HepG2 (cell line): Measurements from ENCODE around the gene CLIC1. TPM values are rescaled to one million over a fixed set of nuclear protein-coding genes. Genes with fewer than 3 reads are reported as not detected.

ENCODE experiments used
- AKAP8 ChIP-seq: sonication (generic); formaldehyde crosslinking; IDR thresholded peaks from 2 replicates; pipeline ENCODE4 v1.5.1; 2020; ENCODE audit warnings: mild to moderate bottlenecking, missing genetic modification reagents
- DZIP1 ChIP-seq: sonication (generic); formaldehyde crosslinking; IDR thresholded peaks from 2 replicates; pipeline ENCODE4 v1.5.0; 2020; ENCODE audit warnings: mild to moderate bottlenecking, missing genetic modification reagents
- HMGXB3 ChIP-seq: sonication (generic); formaldehyde crosslinking; IDR thresholded peaks from 2 replicates; pipeline ENCODE4 v1.4.0; 2020; ENCODE audit warnings: missing genetic modification reagents, borderline replicate concordance
- HOMEZ ChIP-seq: IDR thresholded peaks from 2 replicates; pipeline ENCODE4 v1.6.1; 2016; ENCODE audit warnings: low read depth
- KDM2A ChIP-seq: sonication (generic); formaldehyde crosslinking; IDR thresholded peaks from 2 replicates; pipeline ENCODE4 v1.4.0; 2020; ENCODE audit warnings: low read depth, missing genetic modification reagents, borderline replicate concordance
- KLF12 ChIP-seq: sonication (generic); formaldehyde crosslinking; IDR thresholded peaks from 2 replicates; pipeline ENCODE4 v1.4.0; 2020; ENCODE audit warnings: missing genetic modification reagents, borderline replicate concordance
- MYNN ChIP-seq: sonication (generic); formaldehyde crosslinking; IDR thresholded peaks from 2 replicates; pipeline ENCODE4 v1.4.0; 2020; ENCODE audit warnings: mild to moderate bottlenecking, low read depth, missing genetic modification reagents
- PPARG ChIP-seq: conservative IDR thresholded peaks from 2 replicates; pipeline ENCODE4 v1.6.1; 2016; ENCODE audit warnings: missing biosample characterization, missing genetic modification reagents
- RERE ChIP-seq: IDR thresholded peaks from 2 replicates; pipeline ENCODE4 v1.6.1; 2016; ENCODE audit warnings: low read depth, missing genetic modification reagents, missing compliant biosample characterization
- SIN3B ChIP-seq: fragments of 150-350 bp; IDR thresholded peaks from 2 replicates; pipeline ENCODE4 v1.6.1; 2014; ENCODE audit warnings: low read length
- SMC3 ChIP-seq: IDR thresholded peaks from 2 replicates; pipeline ENCODE4 v1.6.1; 2011; ENCODE audit warnings: low read length, improper control_type of control experiment
- ZBTB2 ChIP-seq: sonication (generic); formaldehyde crosslinking; IDR thresholded peaks from 2 replicates; pipeline ENCODE4 v1.8.0; 2022; ENCODE audit warnings: low read depth, missing genetic modification reagents
- ZNF577 ChIP-seq: sonication (generic); formaldehyde crosslinking; IDR thresholded peaks from 2 replicates; pipeline ENCODE4 v1.4.0; 2020; ENCODE audit warnings: mild to moderate bottlenecking, low read depth, missing genetic modification reagents, borderline replicate concordance
- polyA plus RNA-seq, 8 experiments: library from polyadenylated mRNA; depleted of rRNA in 3 of 8; stranded (reverse) in 7 of 8; unstranded in 1 of 8; fragments of >200 nt; fragmentation: Illumina TruSeq in 4 of 8; extraction: Trizol in 4 of 8; gene quantifications; 2 replicates each; pipeline versions ENCODE4 v1.2.1 to v1.2.3, GENCODE V29; 2011 to 2016; ENCODE audit warnings: low read depth in 4 of 8, missing spikeins in 1 of 8, mixed read lengths in 1 of 8; ENCODE audit not compliant: insufficient read depth in 1 of 8
- total RNA-seq, 5 experiments: library from RNA; depleted of rRNA; stranded (reverse); fragments of >200 nt; fragmentation: Illumina TruSeq; extraction: Trizol; gene quantifications; 2 replicates each; pipeline ENCODE4 v1.2.3, GENCODE V29; 2016; ENCODE audit warnings: low read depth in 1 of 5

CLIC1 gene
- total and polyA plus RNA-seq, 2 of the 13 experiments (the other 11 are each of a cell fraction or from before 2014, with no cell fraction given) = 602 to 891 TPM

- peak; percentile 41; the same call in 1 of the 2 replicates for TF ChIP-seq RERE
- TF ChIP-seq HMGXB3 (CRISPR knock-in tag) = peak; percentile 64; the same call in 1 of the 2 replicates
- TF ChIP-seq SIN3B = 0 out of 2 replicates have a peak, but pooled peaks have one; percentile 56
- 0 out of 2 replicates have a peak, but pooled peaks have one; percentile 78 for TF ChIP-seq MYNN (CRISPR knock-in tag)
- peak; percentile 86 for TF ChIP-seq KLF12 (CRISPR knock-in tag)
- TF ChIP-seq HOMEZ (CRISPR knock-in tag) = peak; percentile 78
- peak; percentile 99; the same call in 1 of the 2 replicates for TF ChIP-seq KDM2A (CRISPR knock-in tag)
- TF ChIP-seq ZNF577 (CRISPR knock-in tag) = no peak
- no peak for TF ChIP-seq DZIP1
- TF ChIP-seq ZBTB2 = peak; percentile 54
- peak; percentile 84 for TF ChIP-seq SMC3
- peak; percentile 90; the same call in 1 of the 2 replicates for TF ChIP-seq AKAP8 (CRISPR knock-in tag)
- TF ChIP-seq PPARG (CRISPR knock-in tag) = peak; percentile 57; the same call in 1 of the 2 replicates
Measured at GRCh38 chr6:31729515-31729978, 6.8 kb downstream of the CLIC1 start (continued).
